Memory B cell (primary cell): ENCODE data around the gene ACTBL2.

ENCODE experiments used
- ATAC-seq: fragments of 150-1000 bp; cut with Tn5 transposase; 2 replicates; pipeline ENCODE4 v1.10.0; 2021; ENCODE audit warnings: low read depth, mild to moderate bottlenecking, moderate library complexity
- DNase-seq, 2 donors: peaks; one replicate each; pipeline ENCODE4 v3.0.0; 2022; ENCODE audit warnings: low spot score in 2 of 2
- H3K27ac Mint-ChIP-seq: one replicate; pipeline ENCODE4 v1.8.0; 2022; ENCODE audit warnings: mild to moderate bottlenecking, moderate library complexity, mixed read lengths
- H3K27me3 Mint-ChIP-seq: one replicate; pipeline ENCODE4 v1.8.0; 2022; ENCODE audit warnings: mixed read lengths
- H3K36me3 Mint-ChIP-seq: one replicate; pipeline ENCODE4 v1.8.0; 2022; ENCODE audit warnings: mild to moderate bottlenecking, mixed read lengths
- H3K4me1 Mint-ChIP-seq: one replicate; pipeline ENCODE4 v1.8.0; 2022; ENCODE audit warnings: mixed read lengths
- H3K4me3 Mint-ChIP-seq: one replicate; pipeline ENCODE4 v1.8.0; 2022; ENCODE audit warnings: mild to moderate bottlenecking, moderate library complexity, mixed read lengths
- H3K9me3 Mint-ChIP-seq: one replicate; pipeline ENCODE4 v1.8.0; 2022; ENCODE audit warnings: mixed read lengths

Gene ACTBL2

DNA sequence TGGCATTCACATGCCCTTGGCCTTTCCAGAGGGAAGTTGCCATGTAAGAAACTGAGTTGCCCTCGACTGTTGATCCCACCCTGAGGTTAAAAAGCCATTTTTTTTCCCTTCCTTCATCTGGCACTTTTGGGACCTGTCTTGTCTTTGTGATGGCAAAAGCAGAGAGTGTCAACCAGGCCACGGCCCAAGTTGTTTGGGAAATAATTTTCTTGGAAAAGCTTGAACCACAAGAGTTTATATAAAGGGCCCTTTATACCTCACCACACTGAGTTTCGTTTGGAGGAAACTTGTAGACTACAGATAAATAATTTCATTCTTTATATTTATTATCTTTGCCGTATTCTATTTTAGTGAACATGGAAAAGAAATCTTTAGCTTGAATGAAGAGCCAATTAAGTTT is 34.3 kb downstream of the ACTBL2 start:
- H3K27ac Mint-ChIP-seq, result no peak overlapping the region
- H3K4me3 Mint-ChIP-seq, result no peak overlapping the region
- H3K27me3 Mint-ChIP-seq, result peaks cover 11% of the 10 kb centered on the region
- ATAC-seq (no peak), DNase-seq (no peak)
- H3K36me3 Mint-ChIP-seq, result no peaks in the 10 kb centered on the region
- H3K9me3 Mint-ChIP-seq, result no peaks in the 10 kb centered on the region
- H3K4me1 Mint-ChIP-seq, result no peaks in the 10 kb centered on the region

DNA sequence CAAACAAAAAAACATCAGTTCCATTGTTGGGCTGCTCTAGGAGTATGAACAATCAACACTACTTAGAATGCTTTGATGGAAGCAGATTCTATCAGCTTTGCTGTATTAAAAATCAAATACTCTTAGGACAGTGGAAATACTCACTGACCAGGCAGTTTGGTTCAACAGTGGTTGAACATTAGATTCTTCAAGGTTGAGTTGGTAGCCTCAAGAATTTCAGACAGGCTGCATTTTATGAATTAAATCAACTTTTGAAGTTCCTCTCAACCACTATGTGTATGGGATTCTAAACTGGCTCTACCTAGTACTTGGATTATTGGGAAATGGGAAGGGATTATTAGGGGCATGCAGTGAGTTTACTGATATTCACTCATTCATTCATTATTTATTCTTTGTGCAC is 35.0 kb downstream of the ACTBL2 start:
- H3K9me3 Mint-ChIP-seq, result no peaks in the 10 kb centered on the region
- DNase-seq (no peak), ATAC-seq (no peak)
- no peaks in the 10 kb centered on the region for H3K36me3 Mint-ChIP-seq
- H3K27me3 Mint-ChIP-seq, result peaks cover 11% of the 10 kb centered on the region
- H3K27ac Mint-ChIP-seq, result no peak overlapping the region
- H3K4me1 Mint-ChIP-seq, result no peaks in the 10 kb centered on the region
- H3K4me3 Mint-ChIP-seq, result no peak overlapping the region

DNA sequence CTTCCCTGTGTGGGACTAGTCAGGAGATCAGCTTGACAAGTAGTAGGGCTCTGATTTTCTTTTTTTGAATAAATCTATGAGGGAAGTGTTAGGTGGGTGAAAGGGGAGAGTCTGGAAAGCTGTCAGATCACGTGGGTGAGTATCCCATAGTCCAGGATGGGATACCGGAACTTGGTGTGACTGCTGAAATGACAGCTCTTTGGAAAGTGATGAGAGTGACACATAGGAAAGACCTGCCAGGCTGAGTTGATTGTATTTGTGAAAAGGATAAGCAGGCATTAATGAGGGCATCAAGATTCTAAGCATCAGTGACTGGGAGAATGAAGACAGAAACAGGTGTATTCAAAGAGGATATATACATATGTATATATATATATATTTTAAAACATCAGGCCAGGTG is 35.6 kb downstream of the ACTBL2 start:
- Mint-ChIP-seq H3K27ac (no peak overlapping the region), H3K9me3 (no peaks in the 10 kb centered on the region), H3K27me3 (peaks cover 11% of the 10 kb centered on the region), H3K36me3 (no peaks in the 10 kb centered on the region), H3K4me1 (no peaks in the 10 kb centered on the region), H3K4me3 (no peak overlapping the region)
- no peak for DNase-seq
- no peak for ATAC-seq

DNA sequence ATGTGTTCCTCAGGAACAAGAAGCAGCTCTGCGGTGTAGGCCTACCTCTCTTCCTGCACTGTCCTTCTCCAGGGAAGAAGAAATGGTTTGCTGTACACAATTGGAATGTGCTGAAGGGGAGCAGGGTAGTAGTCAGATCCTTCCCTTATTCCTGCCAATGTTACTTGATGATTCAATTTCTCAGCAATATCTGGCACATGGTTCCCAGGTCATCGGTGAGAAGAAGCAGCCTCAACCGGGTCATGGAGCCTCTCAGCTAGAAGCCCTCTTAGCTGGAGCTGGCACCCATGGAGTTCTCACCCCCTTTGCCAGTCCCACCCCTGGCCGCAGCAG is 36.9 kb downstream of the ACTBL2 start:
- Mint-ChIP-seq H3K36me3 (no peaks in the 10 kb centered on the region), H3K27me3 (peaks cover 11% of the 10 kb centered on the region), H3K4me3 (no peak overlapping the region), H3K4me1 (no peaks in the 10 kb centered on the region), H3K27ac (no peak overlapping the region), H3K9me3 (no peaks in the 10 kb centered on the region)
- no peak for DNase-seq
- no peak for ATAC-seq

DNA sequence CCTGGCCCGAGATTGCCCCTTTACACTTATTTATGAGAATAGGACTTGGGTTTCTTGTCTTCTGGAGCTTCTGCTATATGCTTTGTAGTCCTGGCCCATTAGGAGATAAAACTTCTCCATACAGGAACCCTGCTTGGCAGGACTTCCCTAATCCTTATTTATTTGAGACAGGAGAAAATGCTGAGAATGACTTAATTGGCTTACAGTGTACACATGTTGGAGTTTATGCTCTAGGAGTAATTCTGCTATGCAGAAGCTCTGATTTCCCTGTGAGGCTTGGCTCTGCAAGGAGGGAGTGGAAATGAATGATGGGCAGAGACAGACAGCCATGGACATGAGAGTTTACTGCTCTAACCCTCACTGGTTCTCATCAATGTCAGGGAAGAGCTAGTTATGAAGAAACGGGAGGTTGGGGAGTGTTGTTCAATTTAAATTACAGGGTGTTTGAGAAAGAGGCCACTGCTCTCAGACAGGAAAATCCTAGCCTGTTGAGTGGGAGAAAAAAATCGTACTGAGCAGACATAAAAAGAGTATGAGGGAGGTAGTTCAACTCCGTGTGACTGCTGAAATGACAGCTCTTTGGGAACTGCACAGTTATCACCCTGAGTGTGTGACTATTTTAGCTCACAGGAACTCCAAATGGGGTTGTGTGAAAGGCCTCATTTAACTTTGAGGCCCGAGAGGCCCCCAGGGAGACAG is 37.5 kb downstream of the ACTBL2 start:
- Mint-ChIP-seq H3K9me3 (no peaks in the 10 kb centered on the region), H3K27me3 (peaks cover 9% of the 10 kb centered on the region), H3K4me3 (no peak overlapping the region), H3K27ac (no peak overlapping the region), H3K4me1 (no peaks in the 10 kb centered on the region), H3K36me3 (no peaks in the 10 kb centered on the region)
- no peak for ATAC-seq
- DNase-seq, result no peak

DNA sequence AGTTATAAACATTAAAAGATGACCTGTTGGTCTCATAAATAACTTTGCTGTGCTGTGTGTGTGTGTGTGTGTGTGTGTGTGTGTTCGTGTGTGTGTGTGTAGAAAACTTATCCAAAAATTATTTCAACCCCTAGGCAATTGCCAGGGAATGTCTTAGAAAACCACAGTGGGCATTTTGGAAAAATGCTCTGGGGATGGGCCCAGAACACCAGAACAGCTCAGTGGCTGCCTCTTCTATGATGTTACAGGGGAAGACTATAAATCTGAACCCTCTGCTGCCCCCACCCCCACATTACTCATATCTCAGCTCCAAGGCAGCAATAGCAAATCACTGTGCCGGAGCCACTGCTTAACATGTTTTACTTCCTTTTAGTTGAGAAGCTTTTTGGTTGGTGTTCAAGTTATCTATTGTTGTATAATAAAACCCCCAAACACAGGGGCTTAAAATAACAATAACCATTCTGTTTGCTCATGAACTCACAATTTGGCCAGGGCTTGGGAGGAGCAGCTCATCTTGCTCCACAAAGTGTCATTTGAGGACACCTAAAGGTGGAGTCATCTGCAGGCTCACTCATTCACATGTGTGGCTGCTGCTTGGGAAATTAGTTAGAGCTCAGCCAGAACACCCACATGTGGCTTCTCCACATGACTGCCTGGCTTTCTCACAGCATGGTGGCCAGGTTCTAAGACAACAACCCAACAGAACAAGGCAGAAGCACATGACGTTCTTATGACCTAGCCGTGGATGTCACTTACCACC is 40.4 kb downstream of the ACTBL2 start:
- H3K36me3 Mint-ChIP-seq, result no peaks in the 10 kb centered on the region
- ATAC-seq, result no peak
- no peak overlapping the region for H3K4me3 Mint-ChIP-seq
- H3K9me3 Mint-ChIP-seq, result no peaks in the 10 kb centered on the region
- no peaks in the 10 kb centered on the region for H3K4me1 Mint-ChIP-seq
- H3K27ac Mint-ChIP-seq, result no peak overlapping the region
- no peak for DNase-seq
- peaks cover 9% of the 10 kb centered on the region for H3K27me3 Mint-ChIP-seq

DNA sequence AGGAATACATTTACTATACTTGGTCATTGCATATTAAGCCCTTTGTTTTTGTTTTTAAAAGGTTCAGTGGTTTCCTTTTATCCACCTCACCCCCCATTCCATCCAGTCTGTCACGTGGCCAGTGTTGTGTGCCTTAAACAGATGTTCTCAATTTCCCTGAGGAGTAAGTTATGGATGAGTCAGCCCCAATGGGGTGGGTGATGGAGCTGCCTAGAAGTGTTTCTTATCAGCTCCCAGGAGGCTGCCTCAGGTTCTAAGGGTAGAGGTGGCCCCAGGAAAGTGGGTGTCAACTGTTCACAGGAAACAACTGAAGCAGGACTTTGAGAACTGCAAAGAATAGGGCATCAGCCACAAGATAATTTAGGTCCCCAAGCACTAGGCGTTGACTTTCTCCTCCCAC is 41.1 kb downstream of the ACTBL2 start:
- Mint-ChIP-seq H3K27ac (no peak overlapping the region), H3K36me3 (no peaks in the 10 kb centered on the region), H3K9me3 (no peaks in the 10 kb centered on the region), H3K4me1 (no peaks in the 10 kb centered on the region), H3K27me3 (peaks cover 11% of the 10 kb centered on the region), H3K4me3 (no peak overlapping the region)
- DNase-seq, result no peak
- no peak for ATAC-seq

DNA sequence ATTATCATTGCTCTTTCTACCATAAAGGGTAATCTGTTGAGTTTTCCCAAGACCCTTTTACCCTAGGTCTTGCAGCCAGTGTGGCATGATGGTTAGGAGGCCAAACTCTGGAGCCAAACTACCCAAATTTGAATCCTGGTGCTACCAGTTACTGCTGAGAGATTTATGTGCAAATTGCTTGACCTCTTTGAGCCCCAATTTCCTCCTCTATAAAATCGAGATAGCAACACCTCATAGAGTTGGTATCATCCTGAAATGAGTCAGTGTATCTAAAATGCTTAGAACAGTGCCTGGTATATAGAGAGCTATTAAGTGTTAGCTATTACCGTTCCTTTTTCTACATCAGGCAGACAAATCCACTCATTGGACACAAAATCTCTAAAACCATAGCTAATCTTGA is 43.0 kb downstream of the ACTBL2 start:
- no peak for ATAC-seq
- Mint-ChIP-seq H3K4me3 (no peak overlapping the region), H3K4me1 (no peaks in the 10 kb centered on the region), H3K27me3 (peaks cover 9% of the 10 kb centered on the region), H3K9me3 (no peaks in the 10 kb centered on the region), H3K36me3 (no peaks in the 10 kb centered on the region), H3K27ac (no peak overlapping the region)
- DNase-seq, result no peak

DNA sequence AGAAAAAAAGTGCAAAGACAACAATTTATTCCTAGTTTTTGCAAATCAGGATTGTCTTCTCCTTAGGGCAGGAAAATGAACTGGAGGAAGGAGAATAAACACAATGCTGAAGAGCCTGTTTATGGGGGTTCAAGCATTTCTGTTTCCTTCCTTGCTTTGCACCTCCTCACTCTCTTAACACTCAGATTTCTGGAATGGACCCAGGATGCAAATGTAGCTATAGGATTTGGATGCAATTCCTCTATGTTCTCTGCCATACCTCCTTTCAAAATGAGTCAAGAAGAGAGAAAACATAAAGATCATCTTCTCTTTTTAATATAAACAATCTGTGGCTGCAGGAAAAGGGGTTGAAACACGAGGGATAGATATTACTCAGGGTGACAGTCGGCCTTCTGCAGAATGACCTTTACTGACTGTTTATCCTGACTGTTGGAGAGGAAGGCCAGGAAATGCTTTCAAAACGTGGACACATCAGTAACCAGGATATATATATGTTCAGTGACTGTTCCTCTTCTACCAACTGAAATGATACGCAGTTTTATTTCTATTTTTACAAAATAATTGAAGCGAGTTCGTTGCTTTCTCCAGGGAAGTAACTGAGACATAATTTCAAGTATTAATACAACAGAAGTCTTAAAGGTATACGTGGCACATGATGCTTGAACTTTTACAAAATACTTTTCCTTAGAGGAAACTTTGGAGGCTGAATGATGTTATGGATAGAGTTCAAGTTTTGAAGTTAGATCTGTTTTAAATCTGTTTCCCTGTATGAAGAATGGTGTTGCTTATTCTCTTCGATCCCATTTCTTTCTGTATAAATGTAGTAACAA is 44.4 kb downstream of the ACTBL2 start:
- ATAC-seq, result no peak
- no peaks in the 10 kb centered on the region for H3K36me3 Mint-ChIP-seq
- no peak overlapping the region for H3K4me3 Mint-ChIP-seq
- DNase-seq, result no peak
- H3K4me1 Mint-ChIP-seq, result no peaks in the 10 kb centered on the region
- H3K27me3 Mint-ChIP-seq, result peaks cover 6% of the 10 kb centered on the region
- H3K9me3 Mint-ChIP-seq, result no peaks in the 10 kb centered on the region
- H3K27ac Mint-ChIP-seq, result no peak overlapping the region

DNA sequence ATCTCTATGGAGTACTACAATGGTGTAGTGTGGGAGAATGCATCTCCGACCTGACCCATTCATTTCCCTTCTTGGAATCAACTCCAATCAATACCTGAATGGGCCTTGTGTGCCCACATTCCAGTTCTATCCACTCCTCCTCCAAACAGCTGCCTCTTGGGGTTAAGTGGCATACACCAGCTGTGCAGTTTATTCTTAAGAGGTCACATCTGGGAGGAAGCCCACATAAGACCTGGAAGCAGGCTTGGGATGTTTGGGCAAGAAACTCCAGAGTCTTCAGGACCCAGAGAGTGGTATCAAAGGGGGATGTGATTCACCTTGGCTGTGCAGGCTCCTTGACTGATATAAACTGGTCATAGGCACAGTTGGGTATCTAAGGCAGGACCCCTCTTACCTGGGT is 46.0 kb downstream of the ACTBL2 start:
- Mint-ChIP-seq H3K27ac (no peak overlapping the region), H3K36me3 (no peaks in the 10 kb centered on the region), H3K27me3 (peaks cover 6% of the 10 kb centered on the region), H3K4me1 (no peaks in the 10 kb centered on the region), H3K4me3 (no peak overlapping the region), H3K9me3 (no peaks in the 10 kb centered on the region)
- ATAC-seq (no peak), DNase-seq (no peak)

DNA sequence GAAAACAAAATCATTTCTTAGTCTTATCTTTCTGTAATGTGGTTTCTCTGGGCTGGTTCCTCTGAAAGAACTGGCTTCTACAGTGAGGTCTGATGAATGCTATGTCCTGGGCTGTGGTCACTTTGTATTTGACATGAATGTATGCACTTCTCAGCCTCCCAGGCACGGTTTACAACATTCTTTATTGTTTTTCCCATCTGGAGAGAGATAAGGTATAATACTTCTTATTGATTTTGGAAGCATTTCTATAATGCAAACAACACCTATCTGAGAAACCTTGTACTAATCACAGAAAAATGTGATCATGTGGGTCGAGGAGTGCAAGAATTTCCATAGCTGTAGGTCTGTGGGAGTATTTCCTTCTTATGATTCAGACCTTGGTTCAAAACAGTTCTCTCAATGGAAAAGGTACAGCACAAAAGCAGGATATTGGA is 46.9 kb downstream of the ACTBL2 start:
- Mint-ChIP-seq H3K27ac (no peak overlapping the region), H3K4me3 (no peak overlapping the region), H3K9me3 (no peaks in the 10 kb centered on the region), H3K36me3 (no peaks in the 10 kb centered on the region), H3K4me1 (no peaks in the 10 kb centered on the region), H3K27me3 (peaks cover 5% of the 10 kb centered on the region)
- DNase-seq (no peak), ATAC-seq (no peak)

DNA sequence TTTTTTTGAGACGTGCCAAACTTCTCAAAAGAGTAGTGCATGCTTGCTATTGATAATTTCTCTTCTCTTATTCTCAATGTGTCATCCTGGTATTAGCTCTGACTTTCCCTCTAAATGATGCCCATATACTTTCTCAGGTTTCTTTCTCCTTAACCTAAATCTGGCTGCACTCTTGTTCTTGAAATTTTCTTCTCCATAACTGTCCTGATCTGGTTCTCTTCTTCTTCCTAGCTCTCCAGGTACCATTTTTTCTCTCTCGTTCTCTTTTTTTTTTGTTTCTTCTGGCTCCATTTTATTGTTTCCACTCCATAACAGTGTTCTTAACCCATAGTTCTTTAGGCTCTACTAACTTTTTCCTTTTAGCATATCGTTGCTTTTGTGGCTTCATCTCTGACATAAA is 47.9 kb downstream of the ACTBL2 start:
- Mint-ChIP-seq H3K27ac (no peak overlapping the region), H3K9me3 (no peaks in the 10 kb centered on the region), H3K27me3 (peaks cover 3% of the 10 kb centered on the region), H3K36me3 (no peaks in the 10 kb centered on the region), H3K4me3 (no peak overlapping the region), H3K4me1 (no peaks in the 10 kb centered on the region)
- DNase-seq (no peak), ATAC-seq (no peak)

DNA sequence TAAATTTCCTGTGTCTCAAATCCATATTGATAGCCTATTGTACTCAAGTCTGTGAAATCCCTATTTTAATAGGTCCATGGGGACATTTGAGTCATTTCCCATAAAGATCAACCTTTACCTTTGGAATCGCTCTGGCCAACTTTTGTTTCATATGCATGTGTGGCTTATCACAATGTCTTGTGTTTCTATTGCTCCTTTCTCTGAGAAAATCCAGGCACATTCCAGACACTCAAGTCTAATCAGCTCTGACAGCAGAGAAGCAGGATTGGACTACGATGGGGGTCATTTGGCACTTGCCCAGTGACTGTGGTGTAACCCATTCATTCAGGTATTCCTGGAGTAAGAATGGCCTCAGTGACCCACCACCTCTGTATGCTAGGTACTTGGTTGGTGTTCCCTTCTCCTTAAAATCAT is 48.4 kb downstream of the ACTBL2 start:
- Mint-ChIP-seq H3K27ac (no peak overlapping the region), H3K4me3 (no peak overlapping the region), H3K27me3 (peaks cover 3% of the 10 kb centered on the region), H3K4me1 (no peaks in the 10 kb centered on the region), H3K36me3 (no peaks in the 10 kb centered on the region), H3K9me3 (no peaks in the 10 kb centered on the region)
- DNase-seq (no peak), ATAC-seq (no peak)

DNA sequence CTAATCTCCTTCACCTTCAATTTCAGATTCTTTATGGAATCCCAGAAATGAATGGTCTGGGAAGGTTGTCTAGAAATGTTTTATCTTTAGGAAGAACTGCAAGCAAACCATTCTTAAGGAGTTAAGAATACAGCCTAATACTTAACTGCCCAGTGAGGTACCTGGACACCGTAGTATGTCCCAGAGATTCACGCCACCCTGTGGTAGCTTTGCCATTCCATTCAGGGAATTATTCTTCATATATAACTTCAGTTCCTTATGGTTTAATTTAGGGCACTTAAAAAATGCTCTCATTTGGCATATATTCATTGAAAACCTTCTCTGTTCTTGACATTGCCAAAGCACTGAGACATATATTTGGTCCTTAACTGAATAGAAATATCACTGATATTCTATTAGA is 49.7 kb downstream of the ACTBL2 start:
- DNase-seq (no peak), ATAC-seq (no peak)
- no peaks in the 10 kb centered on the region for H3K36me3 Mint-ChIP-seq
- H3K27me3 Mint-ChIP-seq, result peaks cover 3% of the 10 kb centered on the region
- no peaks in the 10 kb centered on the region for H3K4me1 Mint-ChIP-seq
- no peak overlapping the region for H3K4me3 Mint-ChIP-seq
- no peaks in the 10 kb centered on the region for H3K9me3 Mint-ChIP-seq
- no peak overlapping the region for H3K27ac Mint-ChIP-seq
